GM18499 (cell line): Measurements from ENCODE around the gene GTF3C1.
"Not testable (repeated sequence)": the region's sequence is repeated elsewhere in the genome, so short reads cannot be mapped to it uniquely, and the experiment has no call there.

Experiments used
- ATAC-seq: cut with Tn5 transposase; IDR thresholded peaks from one replicate; pipeline ENCODE4 v1.9.1; 2021; ENCODE audit warnings: moderate number of reproducible peaks; ENCODE audit not compliant: insufficient read depth, unreplicated experiment

GTF3C1 gene

DNA sequence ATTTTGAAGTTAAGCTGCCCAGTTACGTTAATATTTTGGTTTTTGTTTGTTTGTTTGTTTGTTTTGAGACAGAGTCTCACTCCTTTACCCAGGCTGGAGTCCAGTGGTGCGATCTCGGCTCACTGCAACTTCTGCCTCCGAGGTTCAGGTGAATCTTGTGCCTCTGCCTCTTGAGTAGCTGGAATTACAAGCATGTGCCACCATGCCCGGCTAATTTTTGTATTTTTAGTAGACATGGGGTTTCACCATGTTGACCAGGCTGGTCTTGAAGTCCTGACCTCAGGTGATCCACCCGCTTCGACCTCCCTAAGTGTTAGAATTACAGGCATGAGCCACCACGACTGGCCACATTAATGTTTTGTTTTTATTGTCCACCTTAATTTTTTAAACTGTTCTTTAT, 21.3 kb upstream of the GTF3C1 start:
- ATAC-seq: not testable (repeated sequence)

DNA sequence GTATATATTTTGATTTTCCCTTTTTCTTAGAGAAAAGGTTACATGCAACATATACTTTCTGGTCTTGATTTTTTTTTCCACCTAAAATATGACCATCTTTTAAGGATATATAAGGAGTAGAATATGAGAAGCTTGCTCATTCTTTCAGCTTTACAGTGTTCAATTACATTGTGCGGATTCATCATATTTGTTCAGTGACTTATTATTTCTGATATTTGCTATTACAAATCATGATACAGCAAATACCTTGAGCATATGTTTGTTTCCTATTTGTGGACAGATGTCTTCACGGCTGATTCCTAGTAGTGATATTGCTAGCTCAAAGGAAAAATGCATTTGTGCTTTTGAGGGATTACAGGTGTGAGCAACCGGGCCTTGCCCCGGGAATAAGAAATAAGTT, 18.4 kb upstream of the GTF3C1 start:
- no peak for ATAC-seq

DNA sequence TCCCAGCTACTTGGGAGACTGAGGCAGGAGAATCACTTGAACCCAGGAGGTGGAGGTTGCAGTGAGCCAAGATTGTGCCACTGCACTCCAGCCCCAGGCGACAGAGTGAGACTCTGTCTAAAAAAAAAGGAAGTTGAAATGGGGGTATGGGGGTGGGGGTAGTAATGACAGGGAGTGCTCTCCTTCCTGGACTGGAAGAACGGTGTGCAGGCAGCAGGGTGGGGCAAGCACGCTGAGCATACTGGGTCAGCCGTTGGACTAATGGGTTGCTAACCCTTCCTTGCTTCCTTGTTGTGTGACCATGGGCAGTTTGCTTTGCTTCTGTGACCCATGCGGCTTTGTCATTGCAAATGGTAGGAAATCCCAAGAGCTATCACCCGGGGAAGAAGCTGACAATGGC, 16.7 kb upstream of the GTF3C1 start:
- no peak for ATAC-seq

DNA sequence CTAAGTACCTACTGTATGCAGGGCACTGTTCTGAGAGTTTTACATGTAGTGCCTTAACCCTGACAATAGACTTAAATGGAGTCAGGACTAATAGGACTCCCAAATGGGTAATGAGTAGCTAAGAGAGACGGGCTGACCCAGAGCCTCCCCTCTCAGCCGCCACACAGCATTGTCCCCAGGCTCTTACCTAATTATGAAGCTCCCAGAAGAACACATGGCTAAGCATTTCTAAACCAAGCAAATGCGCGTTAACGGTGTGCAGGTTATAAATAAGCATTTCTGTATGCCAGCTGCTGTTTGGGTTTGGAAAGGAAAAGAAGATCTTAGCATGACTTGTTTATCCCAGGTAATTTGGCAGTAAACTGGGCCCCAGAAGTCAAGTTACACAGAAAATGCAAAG, 14.5 kb upstream of the GTF3C1 start:
- ATAC-seq: no peak

DNA sequence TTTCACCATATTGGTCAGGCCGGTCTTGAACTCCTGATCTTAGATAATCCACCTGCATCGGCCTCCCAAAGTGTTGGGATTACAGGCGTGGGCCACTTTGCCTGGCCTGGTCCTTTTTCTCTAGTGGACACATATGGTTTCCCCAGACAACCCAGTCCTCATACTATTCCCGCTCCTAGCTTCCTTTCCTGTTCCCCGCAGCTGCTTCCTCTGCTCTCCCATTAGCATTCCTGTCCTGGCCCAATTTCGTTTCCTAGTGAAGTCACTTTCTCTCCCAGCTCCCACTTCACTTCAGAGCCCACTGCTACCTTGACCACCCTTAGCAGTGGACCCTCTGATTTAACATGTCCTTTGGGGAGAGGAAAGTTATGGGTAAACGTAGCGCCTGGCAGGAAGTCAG, 11.5 kb upstream of the GTF3C1 start:
- ATAC-seq: no peak

DNA sequence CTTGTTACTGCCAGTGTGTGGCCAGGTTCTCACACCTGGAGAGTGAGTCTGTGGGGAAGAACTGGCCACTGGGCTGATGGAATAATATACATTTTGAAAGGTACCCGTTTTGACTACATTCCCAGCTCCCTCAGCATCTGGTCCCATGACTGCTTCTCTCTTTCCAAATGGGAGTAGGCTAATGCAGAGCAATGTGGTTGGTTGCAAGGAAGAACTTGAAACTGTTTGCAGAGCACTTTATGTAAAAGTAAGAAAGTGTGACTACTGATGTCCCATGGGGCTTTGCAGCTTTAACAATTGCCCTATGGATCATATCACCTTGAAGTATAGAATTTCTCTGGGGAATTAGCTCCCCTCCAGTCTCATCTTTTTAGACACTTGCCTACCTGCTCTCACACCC, 9.2 kb upstream of the GTF3C1 start:
- ATAC-seq: no peak

DNA sequence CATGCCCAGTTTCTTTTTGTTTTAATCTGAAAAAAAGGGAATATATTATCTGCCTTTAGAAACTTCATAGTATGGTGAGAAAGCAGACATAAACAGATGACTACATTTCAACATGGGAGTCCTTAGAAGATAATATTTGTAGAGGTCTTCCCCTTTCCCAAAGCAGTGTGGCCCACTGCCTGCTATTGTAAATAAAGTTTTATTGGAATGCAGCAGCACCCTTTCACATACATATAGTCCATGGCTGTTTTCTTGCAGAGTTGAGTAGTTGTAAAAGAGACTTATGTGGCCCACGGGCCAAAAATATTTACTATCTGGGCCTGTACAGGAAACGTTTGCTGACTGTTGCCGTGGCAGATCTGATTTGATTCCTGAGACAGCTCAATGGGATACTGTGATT, 8.7 kb upstream of the GTF3C1 start:
- ATAC-seq: no peak

DNA sequence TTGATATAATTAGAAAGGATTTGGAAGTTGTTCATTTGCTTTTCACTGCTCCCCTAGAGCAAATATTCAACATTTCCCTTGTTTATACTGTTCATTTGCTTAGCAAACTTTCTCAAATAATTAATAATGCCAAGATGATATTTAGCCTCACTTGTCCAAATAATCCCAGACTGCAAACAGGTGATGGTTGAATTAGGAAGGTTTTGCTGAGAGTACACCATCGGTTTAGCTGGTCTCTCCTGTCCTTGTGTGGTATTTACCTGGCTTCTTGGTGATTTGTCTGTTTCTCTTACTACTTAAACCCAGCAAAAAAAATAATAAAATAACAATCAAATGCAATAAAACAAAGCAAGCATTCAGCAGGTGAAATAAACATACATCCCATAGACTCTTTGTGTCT, 6.8 kb upstream of the GTF3C1 start:
- ATAC-seq: no peak

DNA sequence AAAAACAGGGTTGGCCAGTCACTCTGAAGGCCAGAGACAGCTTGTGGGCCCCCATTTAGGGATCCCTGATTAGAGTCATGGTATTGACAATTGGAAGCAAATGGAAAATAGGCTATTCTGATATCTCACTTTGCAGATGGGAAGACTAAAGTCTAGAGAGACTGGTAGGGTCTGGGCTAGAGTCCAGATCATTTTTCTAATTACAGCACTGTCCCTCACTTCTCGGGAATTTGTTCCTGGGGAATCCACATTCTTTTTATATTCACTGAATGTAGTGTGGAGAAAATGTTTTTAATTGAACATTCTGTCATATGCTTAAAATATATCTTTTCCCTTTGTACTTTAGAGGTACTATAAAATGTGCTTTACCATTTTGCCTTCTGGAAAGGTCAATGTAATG, 1.3 kb upstream of the GTF3C1 start:
- ATAC-seq: no peak

DNA sequence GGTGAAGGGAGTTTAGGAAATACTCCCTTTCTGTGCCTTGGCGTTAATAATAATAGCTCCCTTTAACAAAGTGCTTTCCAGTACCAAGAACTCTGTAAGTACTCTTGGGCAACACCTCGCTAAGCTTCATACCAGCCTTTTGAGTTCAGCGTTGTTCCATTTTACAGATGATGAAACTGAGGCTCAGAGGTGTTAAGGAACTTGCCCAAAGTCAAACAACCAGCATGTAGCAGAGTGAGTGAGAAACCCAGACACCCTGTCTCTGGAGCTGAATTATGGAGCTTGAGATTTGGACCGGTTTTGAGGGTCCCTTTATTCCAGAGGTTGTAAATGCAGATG, 838 bp upstream of the GTF3C1 start:
- ATAC-seq: no peak

DNA sequence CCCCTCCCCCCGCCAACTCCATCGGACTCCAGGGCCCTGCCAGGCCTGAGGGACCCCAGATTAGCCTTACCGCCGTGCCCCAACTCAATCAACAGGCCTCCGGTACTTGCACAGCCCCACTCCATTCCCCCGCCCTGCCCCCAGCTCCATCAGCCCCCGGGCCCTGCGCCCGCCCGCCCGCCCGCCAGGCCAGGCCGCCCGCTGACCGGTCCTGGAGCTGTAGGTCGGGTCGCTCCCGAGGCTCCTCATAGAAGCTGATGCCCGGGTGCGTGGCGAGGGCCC, 308 bp downstream of the GTF3C1 start:
- ATAC-seq: no peak

DNA sequence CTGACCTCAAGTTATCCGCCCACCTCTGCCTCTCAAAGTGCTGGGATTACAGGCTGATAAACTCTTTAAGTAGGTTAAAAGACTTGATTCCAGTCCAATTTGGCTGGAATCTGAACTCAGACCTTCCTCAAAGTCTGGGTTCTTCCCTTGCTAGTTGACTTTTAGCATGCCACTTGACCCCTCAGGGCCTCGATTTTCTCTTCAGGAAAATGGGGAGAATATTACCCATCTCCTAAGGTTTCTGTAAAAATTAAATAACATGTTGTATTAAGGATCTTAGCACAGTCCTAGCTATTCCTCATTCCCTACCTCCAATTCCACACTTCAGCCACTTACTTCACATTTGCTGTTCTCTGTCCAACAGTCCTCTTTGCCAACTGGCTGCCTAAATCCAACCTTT, 1.9 kb downstream of the GTF3C1 start:
- no peak for ATAC-seq

DNA sequence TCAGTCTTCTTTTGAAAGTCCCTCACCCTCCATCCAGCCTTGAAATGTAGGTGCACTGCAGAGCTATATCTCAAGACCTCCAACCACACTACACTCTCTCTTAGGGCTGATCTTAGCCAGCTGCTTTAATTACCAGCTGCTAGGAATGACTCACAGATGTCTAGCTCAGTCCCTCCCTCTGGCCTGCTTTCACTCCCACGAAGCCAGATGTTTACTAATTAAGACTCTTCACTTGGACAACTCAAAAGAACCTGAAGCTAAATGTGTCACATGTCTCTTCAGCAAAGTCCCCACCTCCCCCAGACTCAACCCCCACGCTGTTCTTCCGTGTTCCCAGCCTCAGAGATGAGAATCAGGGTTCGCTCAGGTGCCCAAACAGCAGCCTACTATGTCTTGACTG, 2.6 kb downstream of the GTF3C1 start:
- no peak for ATAC-seq

DNA sequence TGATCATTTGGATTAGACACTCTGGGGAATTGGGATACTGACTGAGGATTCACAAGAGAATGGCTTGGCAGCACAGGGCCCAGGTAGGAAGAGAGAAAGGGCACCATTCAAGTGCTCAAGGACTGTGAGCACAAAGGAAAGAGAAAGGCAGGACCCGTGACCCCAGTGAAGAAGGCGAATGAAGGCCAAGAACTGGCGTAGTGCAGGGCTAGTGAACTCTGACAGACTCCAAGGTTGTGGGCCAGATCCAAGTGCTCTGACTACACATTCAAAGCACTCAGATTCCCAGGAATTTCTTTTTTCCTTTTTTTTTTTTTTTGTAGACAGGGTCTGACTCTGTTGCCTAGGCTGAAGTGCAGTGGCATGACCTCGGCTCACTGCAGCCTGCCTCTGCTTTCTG, 5.0 kb downstream of the GTF3C1 start:
- ATAC-seq: no peak

DNA sequence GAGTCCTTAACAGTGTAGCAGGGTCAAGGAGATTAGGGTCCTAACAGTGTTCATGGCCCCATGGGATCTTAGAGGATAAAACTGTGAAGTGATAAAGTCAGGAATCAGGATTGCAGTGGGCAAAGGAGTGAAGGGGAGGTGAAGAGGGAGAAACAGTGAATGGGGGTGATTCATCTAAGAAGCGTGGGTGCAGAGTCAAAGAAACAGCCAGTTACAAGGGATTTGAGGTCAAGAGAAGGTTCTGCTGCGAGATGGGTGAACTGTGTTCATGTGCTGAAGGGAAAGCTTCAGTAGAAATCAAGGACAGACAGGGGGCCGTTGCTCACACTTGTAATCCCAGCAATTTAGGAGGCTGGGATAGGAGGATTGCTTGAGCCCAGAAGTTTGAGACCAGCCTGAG, 5.9 kb downstream of the GTF3C1 start:
- ATAC-seq: no peak

DNA sequence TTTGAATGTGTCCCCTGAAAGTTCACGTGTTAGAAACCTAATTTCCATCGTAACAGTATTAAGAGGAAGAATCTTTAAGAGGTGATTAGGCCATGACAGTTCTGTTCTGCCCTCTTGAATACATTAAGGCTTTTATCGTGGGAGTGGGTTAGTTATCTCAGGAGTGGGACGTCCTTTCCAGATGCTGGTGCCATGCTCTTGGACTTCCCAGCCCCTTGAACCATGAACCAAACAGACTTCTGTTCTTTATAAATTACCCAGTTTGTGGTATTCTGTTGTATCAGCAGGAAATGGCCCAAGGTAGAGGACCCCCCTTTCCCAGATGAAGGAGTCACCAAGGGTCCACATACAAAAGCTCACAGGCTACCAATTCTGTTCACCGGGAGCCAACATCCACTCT, 10.1 kb downstream of the GTF3C1 start:
- ATAC-seq: no peak

DNA sequence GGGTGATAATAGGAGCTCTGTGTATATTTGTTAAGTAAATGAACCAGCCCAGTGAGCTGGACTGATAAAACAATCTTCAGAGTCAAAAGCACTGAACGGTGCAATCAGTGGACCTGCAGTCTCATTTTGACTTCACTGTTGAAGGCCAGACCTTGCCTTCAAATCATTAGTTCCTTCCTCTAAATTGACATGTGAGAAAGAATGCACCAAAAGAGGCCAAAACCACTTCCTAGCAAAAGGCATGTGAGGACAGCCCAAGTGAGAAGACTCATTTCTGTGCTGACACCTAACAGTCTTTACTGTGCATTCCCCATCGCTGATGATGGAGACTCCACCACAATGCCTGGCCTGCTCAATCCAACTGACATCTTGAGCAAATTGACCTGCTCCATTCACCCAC, 10.6 kb downstream of the GTF3C1 start:
- ATAC-seq: no peak

DNA sequence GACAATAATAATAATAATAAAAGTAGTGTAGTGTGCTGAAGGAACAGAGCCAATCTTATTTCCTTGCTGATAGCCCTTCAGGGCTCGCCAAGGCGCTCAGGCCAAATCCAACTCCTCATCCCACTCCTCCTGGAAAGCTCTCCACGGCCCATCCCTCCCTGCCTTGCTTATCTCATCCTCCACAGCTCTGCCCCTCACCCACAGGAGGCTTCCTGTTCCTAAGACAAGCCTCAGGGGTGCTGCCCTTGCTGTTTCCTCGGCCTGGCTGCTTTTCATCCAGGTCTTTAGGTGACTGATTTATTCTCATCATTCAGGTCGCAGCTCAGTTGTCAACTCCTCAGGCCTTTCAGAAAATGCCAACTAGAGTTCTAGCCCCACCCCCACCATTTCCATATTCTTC, 11.2 kb downstream of the GTF3C1 start:
- no peak for ATAC-seq

DNA sequence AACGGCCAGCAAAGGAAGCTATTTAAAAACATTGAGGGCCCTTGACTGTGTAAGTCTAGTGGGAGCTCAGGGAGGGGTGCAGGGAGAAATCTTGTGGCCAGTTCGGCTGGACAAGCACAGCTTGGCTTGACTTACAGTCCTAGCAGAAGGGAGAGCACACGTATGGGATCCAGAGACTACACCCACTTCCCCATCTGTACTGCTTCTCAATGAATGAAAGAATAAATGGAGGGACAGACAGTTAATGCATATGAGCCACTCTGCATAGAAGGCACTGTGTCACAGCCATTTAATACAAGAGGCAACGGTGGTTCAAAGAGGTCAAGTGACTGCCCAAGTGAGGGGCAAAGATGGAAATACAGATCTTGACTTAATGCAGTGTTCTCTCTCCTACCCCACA, 15.5 kb downstream of the GTF3C1 start:
- ATAC-seq: no peak

DNA sequence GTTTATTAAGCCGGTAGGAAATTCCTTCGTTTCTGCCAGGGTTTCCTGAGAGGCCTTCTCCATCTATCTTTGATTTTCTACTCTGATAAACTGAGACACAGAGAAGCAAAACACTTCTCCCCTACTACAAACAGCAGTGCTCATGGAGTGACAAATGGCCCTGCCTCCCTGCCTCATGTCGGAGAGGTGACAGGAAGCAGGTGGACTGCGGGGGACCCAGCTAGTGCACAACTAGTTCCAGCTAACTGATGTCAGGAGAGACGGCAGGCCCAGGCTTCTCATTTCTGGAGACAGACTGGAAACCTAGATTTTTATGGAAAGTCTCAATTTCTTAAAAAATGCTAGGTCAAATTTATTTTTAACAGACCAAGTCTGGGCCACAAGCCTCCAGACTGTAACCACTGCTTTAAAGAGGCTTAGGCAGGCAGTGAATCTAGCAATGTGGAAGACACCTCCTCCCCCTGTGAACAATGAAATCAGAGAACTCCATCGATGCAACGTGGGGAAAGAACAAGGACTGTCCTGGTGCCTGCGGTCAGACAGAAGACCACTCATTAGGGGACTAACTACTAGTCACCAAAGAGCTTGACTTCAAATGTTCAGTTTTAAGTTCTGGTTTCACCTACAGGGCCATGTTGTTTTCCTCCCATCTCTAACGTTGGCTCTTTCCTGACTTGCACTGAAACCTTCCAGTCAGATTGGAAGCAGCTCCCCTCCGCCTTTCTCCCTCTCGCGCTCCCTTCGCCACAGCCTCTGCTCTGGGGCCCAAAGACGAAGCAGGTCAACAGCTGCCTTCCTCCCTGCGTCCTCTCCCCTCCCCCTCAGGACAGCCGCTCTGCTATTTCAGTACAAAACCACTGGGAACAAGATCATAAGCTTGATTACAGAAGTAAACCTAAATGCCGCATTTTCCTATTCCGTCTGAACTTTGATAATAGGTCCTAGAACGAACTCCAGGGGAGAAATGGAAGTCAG, 17.6 kb downstream of the GTF3C1 start:
- no peak for ATAC-seq

DNA sequence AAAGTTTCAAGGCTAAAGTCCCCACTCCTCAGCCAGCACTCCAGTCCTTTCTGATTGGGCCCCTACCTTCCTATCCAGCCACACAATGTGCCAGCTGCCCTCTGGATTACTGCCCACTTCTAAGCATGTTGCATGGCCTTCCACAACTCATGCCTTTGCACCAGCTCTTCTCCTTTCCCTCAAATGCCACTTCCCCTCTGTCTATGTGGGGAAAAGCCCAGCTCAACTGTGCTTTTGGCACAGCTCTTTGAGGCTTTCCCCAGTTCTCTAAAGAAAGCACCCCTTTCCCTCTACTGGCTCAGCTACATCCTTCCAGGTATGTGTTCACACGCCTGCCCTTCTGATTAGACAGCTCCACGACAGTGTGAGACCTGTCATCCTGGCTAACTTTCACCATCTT, 18.5 kb downstream of the GTF3C1 start:
- ATAC-seq: no peak

DNA sequence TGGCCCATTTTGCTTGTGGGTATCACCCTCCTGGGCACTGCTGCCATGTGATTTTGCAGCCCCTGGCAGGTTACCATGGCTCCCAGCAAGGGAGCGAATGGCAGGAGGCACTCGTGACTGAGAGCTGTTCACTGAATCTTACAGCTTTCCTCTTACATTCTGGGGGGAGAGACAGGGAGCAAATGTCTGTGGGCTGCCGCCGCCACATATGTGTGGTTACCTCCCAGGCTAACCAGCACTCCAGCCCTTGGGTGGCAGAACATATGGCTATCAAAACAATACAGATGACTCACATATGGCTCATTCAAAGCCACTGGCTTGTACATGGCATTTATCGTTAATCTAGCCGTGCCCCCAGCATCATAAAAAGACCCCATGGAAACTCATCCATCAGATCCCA, 19.8 kb downstream of the GTF3C1 start:
- no peak for ATAC-seq

DNA sequence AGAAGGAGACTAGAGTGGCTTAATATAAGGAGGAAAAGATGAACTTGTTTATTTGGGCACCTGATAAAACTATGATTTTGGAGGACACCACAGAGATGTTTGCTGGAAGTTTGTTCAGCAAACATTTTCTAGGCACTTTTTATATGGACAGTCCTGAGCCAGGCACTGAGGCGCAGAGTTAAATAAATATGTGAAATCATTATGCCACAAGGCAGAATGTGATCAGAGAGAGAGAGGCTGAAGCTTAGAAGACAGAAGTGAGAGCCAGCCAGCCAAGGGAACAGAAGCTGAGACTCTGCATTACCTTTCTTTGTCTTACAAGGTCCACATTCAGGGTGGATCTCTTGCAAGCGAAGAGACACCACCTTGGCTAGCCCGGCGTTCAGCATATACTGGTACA, 21.4 kb downstream of the GTF3C1 start:
- ATAC-seq: no peak
